ENCODE results near the gene SLC39A11.

DNA sequence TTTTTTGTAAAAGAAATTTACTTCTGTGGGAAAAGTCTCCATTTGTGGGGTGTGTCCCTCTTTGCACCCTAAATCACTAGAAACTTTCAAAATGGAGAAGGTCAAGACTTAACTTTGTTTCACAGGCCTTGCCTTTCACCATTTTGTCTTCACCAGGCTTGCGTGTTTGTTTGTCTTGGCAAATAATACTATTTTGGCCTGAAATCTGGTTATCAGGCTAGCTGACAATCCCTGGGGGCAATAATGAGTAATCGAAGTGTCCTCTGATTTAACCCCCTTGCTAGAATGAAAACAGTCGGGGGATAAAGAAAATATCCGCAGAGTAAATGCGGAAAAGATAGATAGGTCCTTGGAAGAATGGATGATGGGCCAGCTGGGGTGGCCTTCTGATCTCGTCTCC, 34.5 kb downstream of the SLC39A11 start:
- TF ChIP-seq CTCF (conservative IDR thresholded peaks at IDR 0.05) (no peak), EZH2 (IDR thresholded peaks at IDR 0.05; ENCODE audit: low read depth) (no peak)

Data from PC-9 (cell line).